Stimulated activated CD8-positive, alpha-beta memory T cell treated with anti-CD3 and anti-CD28 coated beads, Interleukin-2, amount 100 ng/mL, for 48 hours (primary cell): ENCODE measurements around the gene GPR155.
"Not testable (repeated sequence)": the region's sequence is repeated elsewhere in the genome, so short reads cannot be mapped to it uniquely, and the experiment has no call there.

Source experiments
- DNase-seq, 2 donors: peaks; one replicate each; pipeline ENCODE4 v3.0.0-alpha.2; 2020; ENCODE audit warnings: low read depth in 2 of 2

The GPR155 gene

GRCh38 chr2:174490051-174490450 lies 3.2 kb upstream of the GPR155 start:
- DNase-seq: no peak

GRCh38 chr2:174489520-174489919 lies 2.7 kb upstream of the GPR155 start:
- DNase-seq: not testable (repeated sequence)

- no peak for DNase-seq
Measured at GRCh38 chr2:174487820-174488162, 962 bp upstream of the GPR155 start.

GRCh38 chr2:174487108-174487819 lies 435 bp upstream of the GPR155 start:
- DNase-seq: peak; percentile 99 to 100

GRCh38 chr2:174485788-174486562 lies 854 bp downstream of the GPR155 start:
- no peak for DNase-seq

GRCh38 chr2:174485045-174485444 lies 1.8 kb downstream of the GPR155 start:
- not testable (repeated sequence) for DNase-seq

- no peak for DNase-seq
Measured at GRCh38 chr2:174484573-174484972, 2.3 kb downstream of the GPR155 start.

GRCh38 chr2:174482854-174483253 lies 4.0 kb downstream of the GPR155 start:
- DNase-seq: no peak

GRCh38 chr2:174477759-174478158 lies 9.1 kb downstream of the GPR155 start:
- no peak for DNase-seq

- DNase-seq: no peak
Measured at GRCh38 chr2:174473796-174474195, 13.0 kb downstream of the GPR155 start.

- DNase-seq: no peak
Measured at GRCh38 chr2:174465327-174465726, 21.5 kb downstream of the GPR155 start.

- no peak for DNase-seq
Measured at GRCh38 chr2:174461221-174461620, 25.6 kb downstream of the GPR155 start.

- no peak for DNase-seq
Measured at GRCh38 chr2:174454566-174454965, 32.3 kb downstream of the GPR155 start.

GRCh38 chr2:174450021-174450816 lies 36.6 kb downstream of the GPR155 start:
- DNase-seq: no peak

- DNase-seq: no peak
Measured at GRCh38 chr2:174449033-174449432, 37.8 kb downstream of the GPR155 start.

- DNase-seq: no peak
Measured at GRCh38 chr2:174446531-174446930, 40.3 kb downstream of the GPR155 start.

GRCh38 chr2:174445248-174445647 lies 41.6 kb downstream of the GPR155 start:
- no peak for DNase-seq

- DNase-seq: no peak
Measured at GRCh38 chr2:174444761-174445160, 42.1 kb downstream of the GPR155 start.

- DNase-seq: no peak
Measured at GRCh38 chr2:174442546-174443510, 44.0 kb downstream of the GPR155 start.

- no peak for DNase-seq
Measured at GRCh38 chr2:174439950-174440349, 46.9 kb downstream of the GPR155 start.

- no peak for DNase-seq
Measured at GRCh38 chr2:174439323-174439722, 47.5 kb downstream of the GPR155 start.
